ENCODE data around the gene GJC1. TPM values are rescaled to one million over a fixed set of nuclear protein-coding genes. Genes with fewer than 3 reads are reported as not detected.

The GJC1 gene
- total RNA-seq, 1 donor from 2014 or later, result 0.20 TPM

GRCh38 chr17:44850612-44851011 lies 20.5 kb upstream of the GJC1 start:
- Mint-ChIP-seq H3K4me3 (no peak overlapping the region), H3K4me1 (peaks cover 10% of the 10 kb centered on the region)

GRCh38 chr17:44850025-44850424 lies 19.9 kb upstream of the GJC1 start:
- H3K4me1 Mint-ChIP-seq, result peaks cover 10% of the 10 kb centered on the region
- ATAC-seq (ENCODE audit: low read depth) (no peak), DNase-seq (no peak)
- intact Hi-C loops (cut with micrococcal nuclease), result no loop called here
- H3K4me3 Mint-ChIP-seq, result no peak overlapping the region
- ChIA-PET POLR2A (no interaction called here), CTCF (no interaction called here)
- peak overlapping the region; percentile 67 for H3K27ac Mint-ChIP-seq
- no peak for TF ChIP-seq CTCF (IDR thresholded peaks at IDR 0.05)
- H3K27me3 Mint-ChIP-seq, result no peaks in the 10 kb centered on the region
- no peaks in the 10 kb centered on the region for H3K9me3 Mint-ChIP-seq
- peaks cover 57% of the 10 kb centered on the region for H3K36me3 Mint-ChIP-seq (ENCODE audit: low read depth)

More at GRCh38 chr17:44850612-44851011, 20.5 kb upstream of the GJC1 start:
- DNase-seq, result no peak
- no peak for ATAC-seq (ENCODE audit: low read depth)
- Mint-ChIP-seq H3K9me3 (no peaks in the 10 kb centered on the region), H3K36me3 (ENCODE audit: low read depth) (peaks cover 63% of the 10 kb centered on the region), H3K27ac (peak overlapping the region; percentile 67), H3K27me3 (no peaks in the 10 kb centered on the region)
- TF ChIP-seq CTCF (IDR thresholded peaks at IDR 0.05), result no peak
- intact Hi-C loops (cut with micrococcal nuclease), result no loop called here
- CTCF ChIA-PET, result no interaction called here
- POLR2A ChIA-PET, result no interaction called here

- ATAC-seq (ENCODE audit: low read depth) (no peak), DNase-seq (no peak)
- CTCF ChIA-PET, result no interaction called here
- Mint-ChIP-seq H3K27me3 (no peaks in the 10 kb centered on the region), H3K9me3 (no peaks in the 10 kb centered on the region), H3K27ac (no peak overlapping the region), H3K4me3 (no peak overlapping the region), H3K36me3 (ENCODE audit: low read depth) (peaks cover 47% of the 10 kb centered on the region), H3K4me1 (peaks cover 10% of the 10 kb centered on the region)
- intact Hi-C loops (cut with micrococcal nuclease), result no loop called here
- POLR2A ChIA-PET, result no interaction called here
- TF ChIP-seq CTCF (IDR thresholded peaks at IDR 0.05), result no peak
Measured at GRCh38 chr17:44848961-44849489, 18.9 kb upstream of the GJC1 start.

GRCh38 chr17:44848257-44848795 lies 18.2 kb upstream of the GJC1 start:
- Mint-ChIP-seq H3K27ac (no peak overlapping the region), H3K36me3 (ENCODE audit: low read depth) (peaks cover 40% of the 10 kb centered on the region), H3K4me3 (no peak overlapping the region), H3K4me1 (peaks cover 10% of the 10 kb centered on the region), H3K27me3 (no peaks in the 10 kb centered on the region), H3K9me3 (no peaks in the 10 kb centered on the region)
- no peak for TF ChIP-seq CTCF (IDR thresholded peaks at IDR 0.05)
- ChIA-PET POLR2A (interaction anchor here (0.7 kb wide), 1 partner anchor 50 kb away, joined by 3 read pairs; the partner anchor contains the start of gene EFTUD2), CTCF (no interaction called here)
- no peak for DNase-seq
- intact Hi-C loops (cut with micrococcal nuclease), result no loop called here
- no peak for ATAC-seq (ENCODE audit: low read depth)

GRCh38 chr17:44847586-44847985 lies 17.5 kb upstream of the GJC1 start, which contains the start of gene HIGD1B:
Gene HIGD1B, plus strand, starts transcription at chr17:44847883. Its CDS starts 270 bp downstream, at chr17:44848153.
- DNase-seq, result no peak
- Mint-ChIP-seq H3K4me3 (no peak within 1 kb of the TSS), H3K4me1 (peaks cover 10% of the 10 kb centered on the region), H3K9me3 (no peaks in the 10 kb centered on the region), H3K36me3 (ENCODE audit: low read depth) (peaks cover 34% of the 10 kb centered on the region), H3K27ac (no peak within 1 kb of the TSS), H3K27me3 (no peaks in the 10 kb centered on the region)
- no peak for TF ChIP-seq CTCF (IDR thresholded peaks at IDR 0.05)
- intact Hi-C loops (cut with micrococcal nuclease), result no loop called here
- ChIA-PET POLR2A (no interaction called here), CTCF (no interaction called here)
- ATAC-seq (ENCODE audit: low read depth), result no peak
